Heart right ventricle (tissue), 16 donors: ENCODE measurements around the gene ZIC1. TPM values are rescaled to one million over a fixed set of nuclear protein-coding genes. Genes with fewer than 3 reads are reported as not detected.

Experiments used
- ATAC-seq, 8 donors: fragments of 200-7000 bp; cut with Tn5 transposase; one replicate each; pipeline ENCODE4 v1.9.1; 2020; ENCODE audit warnings: mild to moderate bottlenecking in 8 of 8, moderate library complexity in 8 of 8, moderate number of reproducible peaks in 1 of 8
- DNase-seq, 2 donors: peaks; one replicate each; pipeline ENCODE4 v3.0.0-alpha.2; 2020
- H3K27ac ChIP-seq, 10 donors: fragments of 200-600 bp; sonication (generic) in 2 of 10; one replicate each; pipeline versions ENCODE4 v1.5.0 to v1.8.0; 2020 to 2022; ENCODE audit warnings: mild to moderate bottlenecking in 3 of 10
- H3K27me3 ChIP-seq, 7 donors: fragments of 200-600 bp; one replicate each; pipeline ENCODE4 v1.8.0; 2021 to 2022; ENCODE audit warnings: mild to moderate bottlenecking in 2 of 7
- H3K36me3 ChIP-seq, 9 donors: fragments of 200-600 bp; sonication (generic) in 1 of 9; one replicate each; pipeline versions ENCODE4 v1.5.0 to v1.8.0; 2020 to 2022; ENCODE audit warnings: mild to moderate bottlenecking in 2 of 9
- H3K4me1 ChIP-seq, 9 donors: fragments of 200-600 bp; sonication (generic) in 1 of 9; one replicate each; pipeline versions ENCODE4 v1.5.0 to v1.8.0; 2020 to 2022; ENCODE audit warnings: mild to moderate bottlenecking in 4 of 9
- H3K4me3 ChIP-seq, 10 donors: fragments of 200-600 bp; sonication (generic) in 2 of 10; one replicate each; pipeline versions ENCODE4 v1.5.0 to v1.8.0; 2020 to 2022; ENCODE audit warnings: mild to moderate bottlenecking in 7 of 10, moderate library complexity in 2 of 10
- H3K9me3 ChIP-seq, 11 donors: fragments of 200-600 bp in 10 of 11; sonication (generic) in 2 of 11; one replicate each; pipeline versions ENCODE4 v1.5.0 to v1.8.0; 2013 to 2022; ENCODE audit warnings: mild to moderate bottlenecking in 2 of 11, control low read depth in 1 of 11, moderate library complexity in 1 of 11
- WGBS, 2 donors: extraction: QIAGEN DNeasy Blood & Tissue Kit; methylation state at CpG; one replicate each; pipeline ENCODE4 v1.1.7; 2013; ENCODE audit warnings: inconsistent platforms in 1 of 2; 5-methylcytosine and 5-hydroxymethylcytosine counted together
- intact Hi-C, 10 donors: fragments of 100-400 bp; cut with DNase I; formaldehyde crosslinking; loops; one replicate each; pipeline versions ENCODE4 v1.11.1 to v1.14.2; 2022
- polyA plus RNA-seq, 2 donors: library from polyadenylated mRNA; stranded (reverse); fragments of 200-250 nt; gene quantifications; one replicate each; pipeline ENCODE4 v1.2.3, GENCODE V29; 2013
- total RNA-seq, 10 donors: library from RNA; stranded (reverse); fragmentation: NEBNext Ultra II Directional in 3 of 10; extraction: Animal tissue kit (Norgen Biotek cat#: 25700) in 3 of 10; gene quantifications; one replicate each; pipeline versions ENCODE4 v1.2.1 to v1.2.4, GENCODE V29; 2021 to 2023
- TF ChIP-seq, protein P1 (sequence below), 9 donors: fragments of 200-600 bp; sonication (generic) in 2 of 9; IDR thresholded peaks; one replicate each; pipeline versions ENCODE4 v1.5.0 to v1.8.0; 2021 to 2022; ENCODE audit warnings: antibody characterized with exemption in 9 of 9, mild to moderate bottlenecking in 5 of 9, moderate library complexity in 1 of 9
- donor health status: Arrhythmogenic right ventricular cardiomyopathy.
- donor health status: ischemic (EF 13 %, LVEDD 7.1; RV severe dilation, severe dysfunction).
- donor health status: healthy with polysubstance abuse.
- donor health status: DM: no; HTN: yes; CAD: no.
- donor health status: DM: no; HTN: no; CAD: no.
- donor health status: ischemic (EF 25% LVEDD 6.9; RV normal size, moderate dysfunction).
- donor health status: ischemic (EF 25% LVEDD 5.7; RV mildly dilated, moderate dysfunction).
- donor health status: healthy.
- donor health status: DM: yes; HTN: yes; CAD: no.
- donor health status: Ischemic cardiomyopathy.
- donor health status: ischemic (EF 35%, LVEDD 5.7; RV mildly dilated, moderate dysfunction).
- donor health status: nonischemic (EF 11% LVEDD 7.7; RV severe dilation, severe dysfunction).
- donor health status: DM: yes; HTN: yes; CAD: no.
- donor health status: PGD.
- donor health status: ischemic (EF 29% LVEDD 5.4; RV normal size, mild dysfunction).
- donor health status: nonischemic (EF 23%, LVEDD 6.1; RV moderate dilation, normal function).

The ZIC1 gene
- total and polyA plus RNA-seq, 12 donors: not detected

DNA sequence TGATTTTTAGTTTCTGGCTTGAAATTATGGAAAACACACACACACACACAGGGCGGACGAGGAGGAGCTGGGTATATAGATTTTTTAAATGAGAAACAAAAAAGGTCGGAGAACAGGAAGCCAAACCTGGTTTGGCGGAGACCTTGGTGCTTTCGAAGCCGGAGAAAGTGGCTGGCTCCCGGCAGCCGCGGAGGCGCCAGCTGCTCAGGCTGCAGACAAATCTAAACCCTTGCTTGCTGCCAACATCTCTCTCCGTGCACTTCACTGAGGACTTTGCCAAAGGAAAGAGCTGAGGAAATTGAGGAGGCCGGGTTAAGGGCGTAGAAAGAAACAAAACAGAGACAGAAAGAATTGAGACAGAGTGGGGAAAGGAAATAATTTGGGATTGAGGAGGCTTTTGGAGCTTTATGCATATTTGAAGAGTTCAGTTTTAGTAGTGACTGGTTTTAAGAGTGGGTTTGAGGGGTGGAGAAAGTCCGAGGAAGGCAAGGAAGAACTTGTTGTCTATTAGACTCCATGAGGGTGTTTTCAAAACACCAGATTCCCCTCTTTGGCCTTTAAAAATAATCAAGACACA is 2.2 kb downstream of the ZIC1 start:
- Histone ChIP-seq H3K9me3 (peaks cover 0 to 2% (median 0%) of the 10 kb centered on the region in 11 donors), H3K27ac (no peak overlapping the region), H3K36me3 (no peaks in the 10 kb centered on the region), H3K4me1 (peaks cover 0 to 48% (median 36%) of the 10 kb centered on the region in 9 donors), H3K4me3 (peak overlapping the region in 9 of 10 donors; percentile 7 to 49 (median 32)), H3K27me3 (peaks cover 51 to 100% (median 99%) of the 10 kb centered on the region in 7 donors)
- peak in 1 of 8 donors; percentile 42 for ATAC-seq
- no peak for DNase-seq
- WGBS, 2 donors: 4 to 6% methylated on average over 14 of the region's 14 CpGs
- TF ChIP-seq, protein P1, sequence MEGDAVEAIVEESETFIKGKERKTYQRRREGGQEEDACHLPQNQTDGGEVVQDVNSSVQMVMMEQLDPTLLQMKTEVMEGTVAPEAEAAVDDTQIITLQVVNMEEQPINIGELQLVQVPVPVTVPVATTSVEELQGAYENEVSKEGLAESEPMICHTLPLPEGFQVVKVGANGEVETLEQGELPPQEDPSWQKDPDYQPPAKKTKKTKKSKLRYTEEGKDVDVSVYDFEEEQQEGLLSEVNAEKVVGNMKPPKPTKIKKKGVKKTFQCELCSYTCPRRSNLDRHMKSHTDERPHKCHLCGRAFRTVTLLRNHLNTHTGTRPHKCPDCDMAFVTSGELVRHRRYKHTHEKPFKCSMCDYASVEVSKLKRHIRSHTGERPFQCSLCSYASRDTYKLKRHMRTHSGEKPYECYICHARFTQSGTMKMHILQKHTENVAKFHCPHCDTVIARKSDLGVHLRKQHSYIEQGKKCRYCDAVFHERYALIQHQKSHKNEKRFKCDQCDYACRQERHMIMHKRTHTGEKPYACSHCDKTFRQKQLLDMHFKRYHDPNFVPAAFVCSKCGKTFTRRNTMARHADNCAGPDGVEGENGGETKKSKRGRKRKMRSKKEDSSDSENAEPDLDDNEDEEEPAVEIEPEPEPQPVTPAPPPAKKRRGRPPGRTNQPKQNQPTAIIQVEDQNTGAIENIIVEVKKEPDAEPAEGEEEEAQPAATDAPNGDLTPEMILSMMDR (IDR thresholded peaks at IDR 0.05): no peak
- intact Hi-C loops: no loop called here

DNA sequence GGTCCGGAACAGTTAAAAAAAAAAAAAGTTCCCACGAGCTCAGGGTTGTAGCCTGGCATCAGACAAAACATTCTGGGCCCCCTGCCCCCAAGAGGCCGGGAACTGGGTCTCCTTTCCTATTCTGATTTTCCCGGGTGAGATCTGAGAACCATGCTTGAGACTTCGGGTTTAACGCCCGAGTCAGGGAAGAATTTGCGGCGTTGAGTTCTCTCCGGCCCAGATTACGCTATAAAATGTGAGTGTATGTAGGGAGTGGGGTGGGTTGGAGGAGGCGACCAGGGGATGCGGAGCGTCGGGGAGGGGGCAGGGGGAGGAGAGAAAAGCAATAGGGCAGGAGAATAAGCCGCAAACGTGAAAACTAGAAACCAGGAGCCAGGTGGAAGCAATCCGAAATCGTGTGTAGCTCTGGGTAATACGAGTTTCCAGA is 2.7 kb downstream of the ZIC1 start:
- H3K9me3 ChIP-seq: peaks cover 0 to 2% (median 0%) of the 10 kb centered on the region in 11 donors
- H3K27ac ChIP-seq: no peak overlapping the region
- no peak overlapping the region for H3K4me3 ChIP-seq
- DNase-seq (no peak), ATAC-seq (no peak)
- intact Hi-C loops: no loop called here
- H3K27me3 ChIP-seq: peaks cover 46 to 100% (median 99%) of the 10 kb centered on the region in 7 donors
- H3K4me1 ChIP-seq: peaks cover 0 to 48% (median 36%) of the 10 kb centered on the region in 9 donors
- 8 to 9% methylated on average over 20 of the region's 20 CpGs for WGBS, 2 donors
- TF ChIP-seq, protein P1 (IDR thresholded peaks at IDR 0.05): no peak
- no peaks in the 10 kb centered on the region for H3K36me3 ChIP-seq

DNA sequence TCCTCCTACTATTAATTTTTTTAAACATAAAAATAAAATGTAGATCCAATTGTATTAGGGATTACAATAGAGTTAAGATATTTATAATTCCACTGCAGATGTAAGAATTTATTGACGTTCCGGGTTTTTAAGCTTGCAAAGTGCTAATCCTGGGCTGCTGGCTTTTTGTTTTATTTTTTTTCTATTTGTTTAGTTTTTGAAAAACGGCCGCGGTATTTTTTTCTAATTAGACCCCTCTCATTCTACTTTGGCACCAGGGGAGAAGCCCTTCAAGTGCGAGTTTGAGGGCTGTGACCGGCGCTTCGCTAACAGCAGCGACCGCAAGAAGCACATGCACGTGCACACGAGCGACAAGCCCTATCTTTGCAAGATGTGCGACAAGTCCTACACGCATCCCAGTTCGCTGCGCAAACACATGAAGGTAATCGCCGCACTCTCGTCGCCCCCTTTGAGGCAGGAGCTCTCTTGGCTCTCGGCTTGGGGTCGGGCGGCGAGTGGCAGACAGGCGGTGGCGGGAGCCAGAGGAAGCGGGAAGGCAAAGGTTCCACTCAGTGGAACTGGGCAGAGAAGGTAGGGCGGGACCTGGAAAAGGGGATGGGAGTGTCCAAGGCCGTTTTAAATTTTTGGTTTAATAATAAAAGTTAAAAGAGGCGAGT is 3.2 kb downstream of the ZIC1 start:
- TF ChIP-seq, protein P1 (IDR thresholded peaks at IDR 0.05): no peak
- Histone ChIP-seq H3K36me3 (no peaks in the 10 kb centered on the region), H3K27ac (no peak overlapping the region), H3K4me3 (no peak overlapping the region), H3K4me1 (peaks cover 0 to 48% (median 36%) of the 10 kb centered on the region in 9 donors), H3K27me3 (peaks cover 42 to 100% (median 99%) of the 10 kb centered on the region in 7 donors), H3K9me3 (peaks cover 0 to 2% (median 0%) of the 10 kb centered on the region in 11 donors)
- intact Hi-C loops: no loop called here
- WGBS, 2 donors: 5 to 11% methylated on average over 32 of the region's 32 CpGs
- no peak for DNase-seq
- no peak for ATAC-seq

DNA sequence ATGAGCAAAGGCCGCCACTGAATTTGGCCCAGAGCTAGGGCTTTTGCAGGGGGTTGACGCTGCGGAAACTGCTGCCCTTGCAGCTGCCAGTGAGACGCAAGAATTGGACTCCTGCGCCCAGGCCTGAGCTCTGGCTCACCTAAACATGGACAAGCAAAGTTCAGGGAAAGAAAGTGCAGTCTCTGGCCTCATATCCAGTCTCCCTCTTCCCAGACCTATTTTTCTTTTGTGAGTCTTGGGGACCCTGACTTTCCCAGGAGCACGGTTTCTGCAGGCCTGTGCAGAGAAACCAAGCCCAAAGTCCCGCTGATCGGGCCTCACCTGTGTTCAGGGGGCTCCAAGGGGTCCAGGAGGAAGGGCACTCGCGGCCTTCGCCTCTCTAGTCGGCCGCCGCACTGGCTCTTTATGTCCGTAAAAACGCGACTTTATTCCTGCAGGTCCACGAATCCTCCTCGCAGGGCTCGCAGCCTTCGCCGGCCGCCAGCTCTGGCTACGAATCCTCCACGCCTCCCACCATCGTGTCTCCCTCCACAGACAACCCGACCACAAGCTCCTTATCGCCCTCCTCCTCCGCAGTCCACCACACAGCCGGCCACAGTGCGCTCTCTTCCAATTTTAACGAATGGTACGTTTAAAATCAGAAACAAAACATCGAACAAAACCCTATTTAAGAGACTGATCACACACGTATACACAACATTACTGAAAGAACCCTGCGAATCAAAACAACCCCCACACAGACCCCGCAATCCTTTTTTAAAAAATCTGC is 3.9 kb downstream of the ZIC1 start:
- Histone ChIP-seq H3K27ac (no peak overlapping the region), H3K9me3 (peaks cover 0 to 2% (median 0%) of the 10 kb centered on the region in 11 donors), H3K4me1 (peaks cover 0 to 48% (median 34%) of the 10 kb centered on the region in 9 donors), H3K36me3 (no peaks in the 10 kb centered on the region), H3K27me3 (peaks cover 35 to 100% (median 99%) of the 10 kb centered on the region in 7 donors), H3K4me3 (peak overlapping the region in 8 of 10 donors; percentile 2 to 31 (median 20))
- ATAC-seq (no peak), DNase-seq (no peak)
- intact Hi-C loops: no loop called here
- 5 to 7% methylated on average over 37 of the region's 37 CpGs for WGBS, 2 donors
- TF ChIP-seq, protein P1 (IDR thresholded peaks at IDR 0.05): no peak
